ENCODE data around the gene CCNF.
"Not testable (repeated sequence)": the region's sequence is repeated elsewhere in the genome, so short reads cannot be mapped to it uniquely, and the experiment has no call there.

CCNF gene

DNA sequence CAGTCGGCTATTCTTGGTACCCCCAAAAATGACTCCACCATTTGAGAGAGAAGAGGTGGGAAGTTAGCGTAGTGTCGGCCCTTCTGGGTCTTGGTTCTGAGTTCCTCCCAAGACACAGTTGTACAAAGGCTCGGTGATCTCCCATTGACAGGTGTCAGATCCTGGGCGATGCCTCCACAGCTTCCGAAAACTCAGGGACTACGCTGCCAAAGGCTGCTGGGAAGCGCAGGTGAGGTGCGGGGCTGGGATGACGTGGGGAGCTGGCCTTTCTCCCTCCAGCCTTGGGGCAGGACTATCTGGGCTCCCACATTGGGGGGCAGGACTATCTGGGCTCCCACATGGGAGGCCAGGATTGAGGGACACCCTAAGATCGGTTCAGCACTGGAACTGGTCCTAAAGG is 10.4 kb downstream of the CCNF start:
- TF ChIP-seq, protein P1, sequence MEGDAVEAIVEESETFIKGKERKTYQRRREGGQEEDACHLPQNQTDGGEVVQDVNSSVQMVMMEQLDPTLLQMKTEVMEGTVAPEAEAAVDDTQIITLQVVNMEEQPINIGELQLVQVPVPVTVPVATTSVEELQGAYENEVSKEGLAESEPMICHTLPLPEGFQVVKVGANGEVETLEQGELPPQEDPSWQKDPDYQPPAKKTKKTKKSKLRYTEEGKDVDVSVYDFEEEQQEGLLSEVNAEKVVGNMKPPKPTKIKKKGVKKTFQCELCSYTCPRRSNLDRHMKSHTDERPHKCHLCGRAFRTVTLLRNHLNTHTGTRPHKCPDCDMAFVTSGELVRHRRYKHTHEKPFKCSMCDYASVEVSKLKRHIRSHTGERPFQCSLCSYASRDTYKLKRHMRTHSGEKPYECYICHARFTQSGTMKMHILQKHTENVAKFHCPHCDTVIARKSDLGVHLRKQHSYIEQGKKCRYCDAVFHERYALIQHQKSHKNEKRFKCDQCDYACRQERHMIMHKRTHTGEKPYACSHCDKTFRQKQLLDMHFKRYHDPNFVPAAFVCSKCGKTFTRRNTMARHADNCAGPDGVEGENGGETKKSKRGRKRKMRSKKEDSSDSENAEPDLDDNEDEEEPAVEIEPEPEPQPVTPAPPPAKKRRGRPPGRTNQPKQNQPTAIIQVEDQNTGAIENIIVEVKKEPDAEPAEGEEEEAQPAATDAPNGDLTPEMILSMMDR (IDR thresholded peaks at IDR 0.05; ENCODE audit: insufficient read depth, low read length, missing control alignments), result no peak
- no peak for DNase-seq (ENCODE audit: low read depth, low spot score)
- CTCF ChIA-PET, result interaction anchor here (0.8 to 2.8 kb wide), 4 partner anchors 9 to 100 kb away, joined by 3 to 13 read pairs (median 3); partner anchors contain the start of genes ABCA3 and CCNF
- no peak overlapping the region for H3K4me3 ChIP-seq (ENCODE audit: low read depth, low read length)
- POLR2A ChIA-PET, result no interaction called here

DNA sequence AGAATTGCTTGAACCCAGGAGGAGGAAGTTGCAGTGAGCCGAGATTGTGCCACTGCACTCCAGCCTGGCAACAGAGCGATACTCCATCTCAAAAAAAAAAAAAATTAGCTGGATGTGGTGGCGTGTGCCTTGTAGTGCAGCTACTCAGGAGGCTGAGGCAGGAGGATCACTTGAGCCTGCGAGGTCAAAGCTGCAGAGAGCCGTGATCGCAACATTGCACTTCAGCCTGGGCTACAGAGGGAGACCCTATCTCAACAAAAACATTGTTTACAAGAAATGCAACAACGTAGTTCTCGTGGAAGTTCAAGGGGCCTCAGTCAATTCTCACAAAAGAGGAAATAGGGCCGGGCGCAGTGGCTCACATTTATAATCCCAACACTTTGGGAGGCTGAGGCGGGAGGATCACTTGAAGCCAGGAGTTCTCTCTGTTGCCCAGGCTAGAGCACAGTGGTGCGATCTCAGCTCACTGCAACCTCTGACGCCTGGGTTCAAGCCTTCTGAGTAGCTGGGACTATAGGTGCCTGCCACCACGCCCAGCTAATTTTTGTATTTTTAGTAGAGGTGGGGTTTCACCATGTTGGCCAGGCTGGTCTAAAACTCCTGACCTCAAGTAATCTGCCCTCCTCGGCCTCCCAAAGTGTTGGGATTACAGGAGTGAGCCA is 12.0 kb downstream of the CCNF start:
- not testable (repeated sequence) for DNase-seq (ENCODE audit: low read depth, low spot score); H3K4me3 ChIP-seq (ENCODE audit: low read depth, low read length)
- ChIA-PET POLR2A (interaction anchor here (1.1 kb wide), 1 partner anchor 27 kb away, joined by 3 read pairs; no protein-coding TSS in a partner anchor), CTCF (interaction anchor here (2.8 kb wide), 1 partner anchor 11 kb away, joined by 13 read pairs; the partner anchor contains the start of gene CCNF)

DNA sequence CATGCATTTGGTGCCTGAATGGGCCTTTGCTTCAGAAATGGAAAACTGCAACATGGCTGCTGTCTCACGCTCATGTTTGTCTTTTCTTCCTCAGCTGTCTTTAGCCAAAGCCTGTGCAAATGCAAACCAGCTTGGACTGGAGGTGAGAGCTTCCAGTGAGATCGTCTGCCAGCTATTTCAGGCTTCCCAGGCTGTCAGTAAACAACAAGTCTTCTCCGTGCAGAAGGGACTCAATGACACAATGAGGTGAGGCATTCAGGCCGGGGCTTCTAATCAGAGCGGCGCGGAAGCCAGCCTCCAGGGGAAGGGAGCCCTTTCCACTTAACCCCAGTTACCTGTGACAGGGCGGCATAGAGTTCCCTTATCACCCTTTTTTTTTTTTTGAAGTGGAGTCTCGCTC is 14.3 kb downstream of the CCNF start:
- ChIA-PET POLR2A (no interaction called here), CTCF (interaction anchor here (0.7 kb wide), 1 partner anchor 15 kb away, joined by 4 read pairs; no protein-coding TSS in a partner anchor)
- no peak overlapping the region for H3K4me3 ChIP-seq (ENCODE audit: low read depth, low read length)
- TF ChIP-seq, protein P1 (IDR thresholded peaks at IDR 0.05; ENCODE audit: insufficient read depth, low read length, missing control alignments), result no peak
- no peak for DNase-seq (ENCODE audit: low read depth, low spot score)

DNA sequence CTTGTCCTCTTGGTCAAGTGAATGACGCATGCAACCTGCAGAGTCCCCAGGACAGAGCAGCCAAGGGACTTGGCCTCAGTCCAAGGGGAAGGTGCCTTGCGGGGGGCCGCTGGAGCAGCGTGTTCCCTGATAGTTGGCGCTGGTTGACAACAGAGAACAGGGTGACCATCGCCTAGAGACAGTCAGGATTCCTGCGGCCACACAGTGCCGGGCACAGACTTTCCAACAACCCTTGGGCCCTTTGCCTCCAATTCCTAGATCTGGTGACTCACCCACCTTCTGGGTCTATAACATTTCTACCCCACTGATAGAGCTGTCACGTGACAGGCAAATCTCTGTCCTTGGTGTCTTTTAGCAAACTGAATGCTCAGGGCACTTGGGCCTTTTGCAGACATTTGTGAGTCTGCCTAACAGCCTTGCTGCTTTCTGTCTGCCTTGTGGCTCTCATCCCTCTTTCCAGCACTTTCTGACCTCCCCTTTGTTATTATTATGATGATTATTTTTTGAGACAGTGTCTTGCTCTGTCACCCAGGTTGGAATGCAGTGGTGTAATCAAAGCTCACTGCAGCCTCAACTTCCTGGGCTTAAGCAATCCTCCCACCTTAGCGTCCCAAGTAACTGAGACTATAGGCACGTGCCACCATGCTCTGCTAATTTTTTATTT is 18.8 kb downstream of the CCNF start:
- no peak overlapping the region for H3K4me3 ChIP-seq (ENCODE audit: low read depth, low read length)
- ChIA-PET CTCF (interaction anchor here (0.7 kb wide), 1 partner anchor 9 kb away, joined by 3 read pairs; no protein-coding TSS in a partner anchor), POLR2A (no interaction called here)
- TF ChIP-seq, protein P1 (IDR thresholded peaks at IDR 0.05; ENCODE audit: insufficient read depth, low read length, missing control alignments), result no peak
- DNase-seq (ENCODE audit: low read depth, low spot score), result no peak

DNA sequence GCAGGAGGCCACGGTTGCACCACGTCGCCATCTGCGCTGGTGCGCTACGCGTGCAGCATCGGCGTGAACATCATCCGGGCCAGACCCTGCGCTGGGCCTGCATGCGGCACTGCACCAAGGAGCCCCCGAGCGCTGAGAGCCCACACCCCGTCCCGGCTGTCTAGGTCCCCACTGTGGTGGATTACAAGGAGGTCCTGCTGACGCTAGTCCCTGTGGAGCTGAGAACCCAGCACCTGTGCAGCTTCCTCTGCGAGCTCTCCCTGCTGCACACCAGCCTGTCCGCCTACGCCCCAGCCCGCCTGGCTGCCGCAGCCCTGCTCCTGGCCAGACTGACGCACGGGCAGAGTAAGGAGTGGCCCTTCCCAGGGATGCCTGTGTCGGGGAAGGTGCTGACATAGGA is 19.9 kb downstream of the CCNF start:
- no peak overlapping the region for H3K4me3 ChIP-seq (ENCODE audit: low read depth, low read length)
- CTCF ChIA-PET, result no interaction called here
- TF ChIP-seq, protein P1 (IDR thresholded peaks at IDR 0.05; ENCODE audit: insufficient read depth, low read length, missing control alignments), result no peak
- DNase-seq (ENCODE audit: low read depth, low spot score), result no peak
- POLR2A ChIA-PET, result no interaction called here

DNA sequence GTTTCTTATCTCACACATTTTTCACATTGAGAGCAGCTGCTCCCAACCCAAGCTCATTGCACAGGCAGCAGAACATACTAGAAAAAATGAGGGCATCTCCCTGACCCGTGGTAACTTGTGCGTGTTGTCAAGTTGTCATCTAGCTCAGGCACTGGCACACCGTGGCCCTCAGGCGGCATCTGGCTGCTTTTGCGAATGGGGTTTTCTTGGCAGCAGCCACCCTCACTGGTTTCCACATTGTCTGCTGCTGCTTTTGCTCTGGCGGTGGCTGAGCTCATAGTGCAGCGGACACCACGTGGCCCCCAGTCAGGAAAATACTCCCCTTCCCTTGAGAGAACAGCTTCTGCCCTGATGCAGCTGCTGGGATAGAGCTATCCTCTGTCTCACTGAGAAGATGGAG is 21.3 kb downstream of the CCNF start:
- no peak overlapping the region for H3K4me3 ChIP-seq (ENCODE audit: low read depth, low read length)
- CTCF ChIA-PET, result interaction anchor here (1.1 kb wide), 1 partner anchor 24 kb away, joined by 3 read pairs; no protein-coding TSS in a partner anchor
- TF ChIP-seq, protein P1 (IDR thresholded peaks at IDR 0.05; ENCODE audit: insufficient read depth, low read length, missing control alignments), result no peak
- POLR2A ChIA-PET, result no interaction called here
- no peak for DNase-seq (ENCODE audit: low read depth, low spot score)

All from AG04449 (cell line).